Right lobe of liver (tissue), 4 donors: ENCODE data around the gene RANBP17.

ENCODE experiments used
- CTCF ChIP-seq, 4 donors: fragments of 200-600 bp in 3 of 4; fragments of 450-650 bp in 1 of 4; IDR thresholded peaks; one replicate each; pipeline versions ENCODE4 v1.5.1 to v1.8.0; 2016 to 2022; ENCODE audit warnings: antibody characterized with exemption in 4 of 4, mild to moderate bottlenecking in 2 of 4
- POLR2A ChIP-seq: fragments of 450-650 bp; IDR thresholded peaks from one replicate; pipeline ENCODE4 v1.6.1; 2017; ENCODE audit warnings: antibody characterized with exemption, mild to moderate bottlenecking
- donor health status: DM: no; HTN: no; CAD: no.
- donor health status: DM: no; HTN: no; CAD: no.
- donor health status: DM: no; HTN: yes; CAD: no.

DNA sequence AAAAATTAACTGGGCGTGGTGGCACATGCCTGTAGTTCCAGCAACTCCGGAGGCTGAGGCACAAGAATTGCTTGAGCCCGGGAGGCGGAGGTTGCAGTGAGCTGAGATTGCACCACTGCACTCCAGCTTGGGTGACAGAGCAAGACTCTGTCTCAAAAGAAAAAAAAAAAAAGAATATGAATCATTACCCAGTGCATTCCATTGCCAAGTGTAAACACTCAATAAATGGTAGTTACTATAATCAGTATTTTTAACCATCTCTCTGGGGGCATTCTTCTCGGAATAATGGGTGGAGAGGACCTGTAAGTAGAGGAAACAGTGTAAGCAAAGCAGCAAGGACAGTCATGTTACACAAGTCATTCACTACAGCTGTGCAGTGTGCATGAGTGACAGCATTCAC lies 13.8 kb upstream of the RANBP17 start:
- TF ChIP-seq CTCF (IDR thresholded peaks at IDR 0.05) (no peak), POLR2A (no peak)
